Esophagus mucosa (tissue), 1 donor: ENCODE data around the gene KDM1B. TPM values are rescaled to one million over a fixed set of nuclear protein-coding genes. Genes with fewer than 3 reads are reported as not detected.
"Not testable (repeated sequence)": the region's sequence is repeated elsewhere in the genome, so short reads cannot be mapped to it uniquely, and the experiment has no call there.

Experiments
- ATAC-seq: fragments of 200-7000 bp; cut with Tn5 transposase; one replicate; pipeline ENCODE4 v1.9.1; 2020
- total RNA-seq: library from RNA; stranded (reverse); gene quantifications from one replicate; pipeline ENCODE4 v1.2.4, GENCODE V29; 2023
- donor health status: DM: yes; HTN: yes; CAD: no.

Gene KDM1B
- total RNA-seq, 1 donor from 2014 or later: 20.8 TPM

DNA sequence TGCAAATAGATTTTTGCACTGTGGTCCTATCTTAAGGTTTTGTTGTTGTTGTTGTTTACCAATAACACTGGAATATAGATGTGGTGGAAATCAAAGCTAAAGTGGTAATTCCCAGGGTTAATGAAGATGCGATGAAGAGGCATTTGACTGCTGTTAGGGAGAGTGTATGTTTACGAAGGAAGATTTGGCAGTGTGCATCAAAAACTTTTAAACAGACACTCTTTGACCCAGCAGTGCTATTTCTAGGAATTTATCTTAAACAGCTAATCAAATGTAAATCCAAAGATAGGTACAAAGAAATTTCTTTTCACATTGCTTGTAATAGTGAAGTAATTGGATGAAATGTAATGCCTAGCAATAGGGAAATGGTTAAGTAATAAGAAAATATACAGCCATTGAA, 34.0 kb downstream of the KDM1B start:
- ATAC-seq: no peak

DNA sequence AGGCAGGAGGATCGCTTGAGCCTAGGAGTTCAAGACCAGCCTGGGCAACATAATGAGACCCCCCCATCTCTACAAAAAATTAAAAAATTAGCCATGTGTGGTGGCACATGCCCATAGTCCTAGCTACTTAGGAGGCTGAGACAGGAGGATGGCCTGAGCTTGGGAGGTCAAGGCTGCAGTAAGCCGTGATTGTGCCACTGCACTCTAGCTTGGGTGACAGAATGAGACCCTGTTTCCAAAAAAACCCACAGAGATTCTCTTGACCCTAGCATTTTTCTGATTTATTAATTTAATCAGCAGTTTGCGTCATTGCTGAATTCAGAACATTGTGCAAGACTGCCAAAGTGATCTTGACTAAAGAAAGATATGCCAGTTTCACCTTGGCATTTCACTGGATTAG, 36.8 kb downstream of the KDM1B start:
- ATAC-seq: no peak

DNA sequence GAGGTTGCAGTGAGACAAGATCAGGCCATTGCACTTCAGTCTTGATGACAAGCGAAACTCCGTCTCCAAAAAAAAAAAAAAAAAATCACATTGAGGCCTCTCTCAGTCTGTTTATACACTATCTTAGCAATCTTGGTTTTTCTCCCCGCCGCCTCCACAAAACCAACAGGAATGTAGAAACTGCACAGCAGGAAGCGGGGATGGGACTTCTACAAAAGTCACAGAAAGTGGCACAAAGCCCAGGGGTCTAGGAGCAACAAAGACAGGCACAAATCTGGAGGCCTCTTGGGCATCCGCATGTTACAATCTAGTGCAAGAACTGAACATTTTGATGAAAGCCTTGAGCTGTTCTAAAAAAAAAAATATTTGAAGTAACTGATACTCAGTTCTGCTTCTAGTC, 48.6 kb downstream of the KDM1B start:
- ATAC-seq: no peak

DNA sequence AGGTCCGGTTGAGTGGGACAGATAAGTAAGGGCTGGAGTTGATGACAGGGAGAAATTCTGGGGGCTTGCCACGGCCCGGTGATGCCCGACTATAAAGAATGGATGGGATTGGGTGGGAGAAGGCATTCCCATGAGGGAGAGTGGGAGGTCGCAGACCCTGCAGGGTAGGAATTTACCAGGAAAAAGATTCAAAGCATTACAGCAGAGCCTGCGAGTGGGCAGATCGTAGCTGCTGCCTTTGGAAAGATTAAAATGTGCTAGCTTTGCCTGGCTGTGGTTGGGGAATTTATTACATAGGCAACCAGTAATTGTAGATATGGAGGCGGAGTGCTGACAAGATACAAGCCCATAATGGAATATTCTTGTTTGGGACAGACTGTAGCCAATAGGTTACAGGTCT, 49.5 kb downstream of the KDM1B start:
- ATAC-seq: no peak

DNA sequence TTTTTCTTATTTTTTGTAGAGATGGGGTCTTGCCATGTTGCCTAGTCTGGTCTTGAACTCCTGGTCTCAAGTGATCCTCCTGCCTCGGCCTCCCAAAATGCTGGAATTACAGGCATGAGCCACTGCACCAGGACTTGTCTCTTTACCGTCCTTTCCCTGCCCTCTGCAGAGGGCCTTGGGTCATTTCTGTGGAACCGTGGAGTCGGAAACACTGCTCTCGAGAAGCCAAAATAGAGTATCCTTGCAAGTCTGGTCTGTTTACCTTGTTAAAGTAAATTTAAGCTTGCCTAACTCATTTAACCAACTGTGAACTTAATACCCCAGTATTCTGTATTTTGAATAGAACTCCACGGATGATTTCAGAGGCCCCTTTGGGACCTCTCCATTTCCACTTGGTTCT, 51.4 kb downstream of the KDM1B start:
- no peak for ATAC-seq

DNA sequence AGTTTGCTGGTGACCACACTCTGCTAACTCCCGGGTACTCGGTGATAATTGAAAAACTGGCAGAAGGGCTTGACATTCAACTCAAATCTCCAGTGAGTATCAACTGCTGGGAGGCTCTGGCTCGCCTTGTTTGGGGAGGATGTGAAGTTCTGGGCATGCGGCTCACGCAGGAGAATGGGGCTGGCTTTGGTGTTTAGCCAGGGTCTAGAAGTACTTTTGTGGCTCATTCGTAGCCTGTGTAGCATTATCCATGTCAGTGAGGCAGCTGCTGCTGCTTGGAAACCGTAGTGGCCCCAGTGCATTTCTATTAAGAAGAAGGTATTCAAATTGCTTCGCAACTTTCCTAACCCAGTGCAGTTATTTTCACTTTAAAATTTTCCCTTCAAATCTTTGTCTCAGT, 52.2 kb downstream of the KDM1B start:
- ATAC-seq: no peak

DNA sequence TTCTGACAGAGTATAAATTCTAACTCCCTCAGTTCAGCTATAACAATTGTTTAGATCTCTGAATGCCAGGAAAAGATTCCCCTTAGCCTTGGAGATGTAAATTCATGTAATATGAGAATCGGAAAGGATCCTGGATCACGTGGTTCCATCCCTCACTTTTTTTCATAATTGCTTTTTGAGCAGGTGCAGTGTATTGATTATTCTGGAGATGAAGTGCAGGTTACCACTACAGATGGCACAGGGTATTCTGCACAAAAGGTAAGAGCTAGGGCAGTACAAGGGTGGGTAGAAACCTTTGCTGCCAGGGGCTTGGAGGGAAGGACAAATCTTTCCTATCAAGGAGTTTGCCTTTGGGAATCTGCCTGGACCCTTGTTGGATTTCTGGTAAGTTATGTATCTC, 52.7 kb downstream of the KDM1B start:
- no peak for ATAC-seq

DNA sequence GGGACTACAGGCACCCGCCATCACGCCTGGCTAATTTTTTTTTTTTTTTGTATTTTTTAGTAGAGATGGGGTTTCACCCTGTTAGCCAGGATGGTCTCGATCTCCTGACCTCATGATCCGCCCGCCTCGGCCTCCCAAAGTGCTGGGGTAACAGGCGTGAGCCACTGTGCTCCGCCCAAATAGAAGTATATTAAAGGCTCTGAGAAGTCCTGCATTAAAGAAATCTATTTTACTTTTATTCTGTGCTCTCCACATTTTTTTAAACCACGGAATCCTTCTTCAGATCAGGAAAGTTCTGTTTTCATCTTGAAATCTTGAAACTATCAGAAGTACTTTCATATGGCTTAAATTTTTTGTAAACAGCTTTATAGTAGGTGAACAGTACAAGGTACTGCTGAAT, 53.6 kb downstream of the KDM1B start:
- not testable (repeated sequence) for ATAC-seq

DNA sequence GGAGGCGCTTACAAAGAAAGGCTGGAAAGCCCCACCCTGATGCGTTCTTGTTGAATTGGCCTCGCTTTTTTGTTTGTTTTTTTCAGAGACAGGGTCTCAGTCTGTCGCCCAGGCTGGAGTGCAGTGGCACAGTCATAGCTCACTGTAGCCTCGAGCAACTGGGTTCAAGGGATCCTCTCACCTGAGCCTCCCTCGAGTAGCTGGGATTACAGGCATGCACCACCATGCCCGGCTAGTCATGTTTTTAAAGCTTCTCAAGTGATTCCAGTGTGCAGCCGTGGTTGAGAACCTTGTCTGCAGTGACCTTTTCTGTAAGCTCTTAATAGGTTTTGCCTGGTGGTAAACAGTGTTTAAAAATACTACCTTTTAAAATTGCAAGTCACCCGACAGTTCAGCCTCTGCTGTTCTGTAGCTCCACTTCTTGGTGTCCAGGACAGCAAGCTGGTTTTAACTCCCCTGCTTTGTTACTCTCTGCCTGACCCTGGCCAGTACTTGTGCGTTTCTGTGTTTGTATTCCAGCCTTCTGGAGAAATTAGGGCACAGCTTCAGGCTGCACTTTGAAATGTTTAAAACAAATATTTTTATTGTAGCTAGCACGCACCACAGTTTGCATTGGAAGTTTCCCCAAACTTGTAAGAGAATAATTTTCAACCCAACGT, 54.4 kb downstream of the KDM1B start:
- ATAC-seq: no peak

DNA sequence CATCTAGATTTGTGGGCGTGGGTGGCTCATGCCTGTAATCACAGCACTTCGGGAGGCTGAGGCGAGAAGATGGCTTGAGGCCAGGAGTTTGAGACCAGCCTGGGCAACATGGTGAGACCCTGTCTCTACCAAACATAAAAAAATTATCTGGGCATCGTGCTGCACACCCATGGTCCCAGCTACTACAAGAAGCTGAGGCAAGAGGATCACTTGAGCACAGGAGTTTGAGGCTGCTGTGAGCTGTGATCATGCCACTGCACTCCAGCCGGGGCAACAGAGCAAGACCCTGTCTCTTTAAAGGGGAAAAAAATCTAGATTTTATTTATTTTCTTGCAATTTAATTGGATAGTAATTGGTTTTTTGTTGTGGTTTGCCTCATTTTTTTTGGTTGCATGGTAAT, 55.5 kb downstream of the KDM1B start:
- ATAC-seq: no peak

DNA sequence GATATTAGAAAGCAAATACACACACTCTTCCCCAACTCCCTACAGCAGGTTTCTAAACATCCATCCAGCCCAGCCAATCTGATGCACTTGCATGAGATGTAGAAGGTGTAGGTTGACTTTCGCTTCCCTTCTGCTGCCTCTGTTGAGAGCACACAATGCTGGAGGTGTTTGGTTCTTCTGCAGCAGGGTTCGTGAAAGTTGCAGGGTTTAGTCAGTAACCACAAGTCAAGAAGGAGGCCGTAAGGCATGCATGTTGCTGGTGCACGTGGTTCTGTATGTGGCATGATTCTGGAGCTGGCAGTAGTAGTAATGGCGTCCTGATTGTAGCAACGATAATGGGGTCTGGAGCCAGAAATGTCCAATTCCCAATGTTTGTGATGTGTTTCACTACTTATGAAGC, 56.1 kb downstream of the KDM1B start:
- ATAC-seq: no peak

DNA sequence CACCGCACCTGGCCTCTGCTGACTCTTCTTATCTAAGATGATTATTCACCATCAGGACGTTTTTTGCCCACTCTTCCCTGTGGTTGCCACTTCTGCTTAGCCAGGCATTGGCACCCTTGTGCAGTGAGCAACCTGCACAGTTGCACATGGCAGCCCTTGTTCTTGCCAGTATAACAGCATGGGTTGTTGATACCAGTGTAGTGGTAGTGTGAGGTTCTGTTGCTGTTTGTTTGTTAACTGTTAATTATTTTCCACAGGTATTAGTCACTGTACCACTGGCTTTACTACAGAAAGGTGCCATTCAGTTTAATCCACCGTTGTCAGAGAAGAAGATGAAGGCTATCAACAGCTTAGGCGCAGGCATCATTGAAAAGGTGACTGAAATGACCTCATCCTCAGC, 57.0 kb downstream of the KDM1B start:
- ATAC-seq: no peak

DNA sequence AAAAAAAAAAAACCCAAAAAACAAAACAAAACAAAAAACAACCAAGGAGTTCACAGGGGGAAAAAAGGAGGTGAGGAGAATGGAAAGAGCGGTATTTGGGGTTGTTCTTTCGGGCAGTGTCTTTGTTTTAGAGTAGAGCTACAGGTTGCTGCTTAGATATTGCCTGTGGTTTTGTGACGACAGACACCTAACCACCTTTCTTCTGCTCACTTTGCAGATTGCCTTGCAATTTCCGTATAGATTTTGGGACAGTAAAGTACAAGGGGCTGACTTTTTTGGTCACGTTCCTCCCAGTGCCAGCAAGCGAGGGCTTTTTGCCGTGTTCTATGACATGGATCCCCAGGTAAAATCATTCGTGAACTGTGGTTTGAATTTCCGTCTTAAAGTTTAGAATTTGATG, 58.2 kb downstream of the KDM1B start:
- ATAC-seq: no peak

DNA sequence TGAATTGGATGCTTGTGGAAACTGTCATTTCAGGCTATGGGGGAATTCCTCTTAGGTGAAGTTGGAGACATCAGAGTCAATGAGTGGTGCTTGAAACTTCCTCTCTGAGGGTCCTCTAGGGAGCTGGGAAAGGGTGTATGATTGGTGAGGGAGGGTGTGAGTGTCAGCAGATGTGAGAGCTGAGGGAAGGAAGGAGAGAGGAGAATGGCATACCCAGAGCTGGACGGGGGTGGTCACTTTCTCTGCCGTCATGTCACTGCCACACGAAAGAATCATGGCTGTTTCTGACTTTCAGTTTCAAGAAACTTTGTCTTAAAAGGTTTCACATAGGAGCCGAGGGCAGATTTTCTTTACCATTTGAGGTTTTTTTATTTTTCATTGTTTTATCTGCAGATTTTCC, 58.8 kb downstream of the KDM1B start:
- ATAC-seq: no peak

DNA sequence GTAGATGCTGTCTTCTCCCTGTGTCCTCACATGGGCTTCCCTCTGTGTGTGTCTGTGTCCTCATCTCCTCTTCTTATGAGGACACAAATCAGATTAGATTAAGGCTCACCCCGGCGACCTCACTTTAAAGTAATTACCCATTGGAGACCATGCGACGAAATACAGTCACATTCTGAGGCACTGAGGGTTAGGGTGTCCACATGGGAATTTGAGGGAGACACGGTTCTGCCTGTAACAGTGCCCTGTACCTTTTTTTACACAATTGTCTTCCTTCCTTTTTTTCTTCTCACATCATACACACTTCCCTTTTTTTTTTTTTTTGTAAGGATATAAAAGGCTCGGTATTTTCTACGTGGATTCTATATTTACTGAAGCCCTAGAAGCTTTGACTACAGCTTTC, 60.2 kb downstream of the KDM1B start:
- ATAC-seq: no peak

DNA sequence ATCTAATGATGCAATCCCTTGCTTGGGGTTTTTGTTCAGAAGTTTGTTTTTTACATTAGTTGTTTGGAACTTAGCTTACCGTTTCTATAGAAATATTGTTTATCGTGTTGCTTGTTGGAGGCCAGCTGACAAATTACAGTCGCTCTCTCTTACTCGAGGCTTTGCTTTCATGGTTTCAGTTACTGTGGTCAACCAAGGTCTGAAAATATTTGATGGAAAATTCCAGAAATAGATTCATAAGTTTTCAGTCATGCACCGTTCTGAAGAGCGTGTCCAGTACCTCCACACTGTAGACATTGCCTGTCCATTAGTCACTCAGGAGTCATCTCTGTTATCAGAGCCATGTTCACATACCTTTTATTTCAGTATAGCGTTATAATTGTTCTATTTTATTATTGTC, 61.2 kb downstream of the KDM1B start:
- ATAC-seq: no peak

DNA sequence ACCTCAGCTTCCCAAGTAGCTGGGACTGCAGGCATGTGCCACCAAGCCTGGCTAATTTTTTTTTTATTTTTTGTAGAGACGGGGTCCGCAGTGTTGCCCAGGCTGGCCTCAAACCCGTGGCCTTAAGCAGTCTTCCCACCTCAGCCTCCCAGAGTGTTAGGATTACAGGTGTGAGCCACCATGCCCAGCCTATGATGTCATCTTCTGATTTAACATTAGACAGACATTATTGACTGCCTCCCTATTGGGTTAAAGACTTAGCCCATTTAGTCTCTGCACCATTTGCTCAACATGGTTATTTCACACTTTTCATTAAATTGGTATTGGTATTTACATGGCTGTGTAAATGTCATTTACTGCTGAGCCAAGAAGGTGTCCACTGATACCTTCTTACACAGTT, 63.0 kb downstream of the KDM1B start:
- no peak for ATAC-seq

DNA sequence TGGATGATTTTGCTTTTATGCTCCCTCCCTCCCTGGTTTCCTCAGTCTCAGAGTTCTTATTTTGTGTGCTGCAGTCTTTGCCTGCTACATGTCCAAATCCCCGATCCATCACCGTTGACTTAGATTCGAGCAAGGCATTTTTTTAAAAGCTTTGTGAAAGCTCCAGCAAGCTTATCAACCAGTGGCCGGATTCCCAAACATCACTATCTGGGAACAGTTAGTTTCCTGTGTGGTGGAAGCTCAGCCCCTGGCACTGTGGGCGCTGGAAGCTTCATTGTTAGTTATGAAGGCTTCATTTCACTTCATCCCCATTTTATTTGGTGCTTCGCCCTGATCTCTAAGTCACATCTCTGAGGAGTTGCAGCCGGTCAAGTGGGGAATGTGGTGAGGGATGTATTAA, 64.4 kb downstream of the KDM1B start:
- no peak for ATAC-seq

DNA sequence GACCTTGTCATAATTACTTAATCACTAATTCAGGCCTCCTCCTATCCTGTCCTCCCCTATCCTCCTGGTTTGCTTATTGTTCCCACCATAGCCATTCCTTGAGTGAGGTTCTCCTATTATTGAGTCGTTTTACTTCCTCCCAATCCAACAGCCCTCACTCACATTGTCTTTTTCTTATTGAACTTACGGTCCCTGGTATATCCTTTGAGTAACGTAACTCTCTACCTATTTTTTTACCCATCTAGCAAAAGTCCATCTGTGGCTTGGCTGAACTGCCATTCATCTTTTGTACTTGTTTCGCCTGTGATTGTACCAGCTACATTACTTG, 66.0 kb downstream of the KDM1B start:
- ATAC-seq: no peak

DNA sequence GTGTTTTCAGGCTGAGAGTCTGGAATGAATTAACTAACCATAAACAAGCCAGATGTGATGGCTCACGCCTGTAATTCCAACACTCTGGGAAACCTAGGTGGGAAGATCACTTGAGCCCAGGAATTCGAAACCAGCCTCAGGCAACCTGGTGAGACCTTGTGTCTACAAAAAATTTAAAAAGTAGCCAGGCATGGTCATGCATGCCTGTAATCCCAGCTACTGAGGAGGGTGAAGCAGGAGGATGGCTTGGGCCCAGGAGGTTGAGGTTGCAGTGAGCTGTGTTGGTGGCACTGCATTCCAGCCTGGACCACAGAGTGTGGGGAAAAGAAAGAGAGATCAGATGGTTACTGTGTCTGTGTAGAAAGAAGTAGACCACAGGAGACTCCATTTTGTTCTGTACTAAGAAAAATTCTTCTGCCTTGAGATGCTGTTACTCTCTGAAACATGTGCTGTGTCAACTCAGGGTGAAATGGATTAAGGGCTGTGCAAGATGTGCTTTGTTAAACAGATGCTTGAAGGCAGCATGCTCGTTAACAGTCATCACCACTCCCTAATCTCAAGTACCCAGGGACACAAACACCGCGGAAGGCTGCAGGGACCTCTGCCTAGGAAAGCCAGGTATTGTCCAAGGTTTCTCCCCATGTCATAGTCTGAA, 71.4 kb downstream of the KDM1B start:
- not testable (repeated sequence) for ATAC-seq

DNA sequence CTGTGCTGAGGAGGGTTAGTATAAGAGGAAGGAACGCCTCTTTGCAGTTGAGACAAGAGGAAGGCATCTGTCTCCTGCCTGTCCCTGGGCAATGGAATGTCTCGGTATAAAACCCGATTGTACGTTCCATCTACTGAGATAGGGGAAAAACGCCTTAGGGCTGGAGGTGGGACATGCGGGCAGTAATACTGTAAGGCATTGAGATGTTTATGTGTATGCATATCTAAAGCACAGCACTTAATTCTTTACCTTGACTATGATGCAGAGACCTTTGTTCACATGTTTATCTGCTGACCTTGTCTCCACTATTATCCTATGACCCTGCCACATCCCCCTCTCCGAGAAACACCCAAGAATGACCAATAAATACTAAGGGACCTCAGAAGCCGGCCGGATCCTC, 71.9 kb downstream of the KDM1B start:
- ATAC-seq: not testable (repeated sequence)

DNA sequence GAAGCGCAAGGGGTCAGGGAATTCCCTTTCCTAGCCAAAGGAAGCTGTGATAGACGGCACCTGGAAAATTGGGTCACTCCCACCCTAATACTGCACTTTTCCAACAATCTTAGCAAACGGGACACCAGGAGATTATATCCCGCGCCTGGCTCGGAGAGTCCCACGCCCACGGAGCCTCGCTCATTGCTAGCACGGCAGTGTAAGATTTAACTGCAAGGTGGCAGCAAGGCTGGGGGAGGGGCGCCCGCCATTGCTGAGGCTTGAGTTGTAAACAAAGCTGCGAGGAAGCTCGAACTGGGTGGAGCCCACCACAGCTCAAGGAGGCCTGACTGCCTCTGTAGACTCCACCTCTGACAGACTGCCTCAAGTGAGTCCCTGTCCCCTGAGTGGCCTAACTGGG, 73.4 kb downstream of the KDM1B start:
- ATAC-seq: not testable (repeated sequence)

DNA sequence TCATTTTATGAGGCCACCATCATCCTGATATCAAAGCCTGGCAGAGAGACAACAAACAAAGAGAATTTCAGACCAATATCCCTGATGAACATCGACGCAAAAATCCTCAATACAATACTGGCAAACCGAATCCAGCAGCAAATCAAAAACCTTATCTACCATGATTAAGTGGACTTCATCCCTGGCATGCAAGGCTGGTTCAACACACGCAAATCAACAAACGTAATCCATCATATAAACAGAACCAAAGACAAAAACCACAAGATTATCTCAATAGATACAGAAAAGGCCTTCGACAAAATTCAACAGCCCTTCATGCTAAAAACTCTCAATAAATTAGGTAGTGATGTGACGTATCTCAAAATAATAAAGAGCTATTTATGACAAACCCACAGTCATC, 76.6 kb downstream of the KDM1B start:
- ATAC-seq: not testable (repeated sequence)

DNA sequence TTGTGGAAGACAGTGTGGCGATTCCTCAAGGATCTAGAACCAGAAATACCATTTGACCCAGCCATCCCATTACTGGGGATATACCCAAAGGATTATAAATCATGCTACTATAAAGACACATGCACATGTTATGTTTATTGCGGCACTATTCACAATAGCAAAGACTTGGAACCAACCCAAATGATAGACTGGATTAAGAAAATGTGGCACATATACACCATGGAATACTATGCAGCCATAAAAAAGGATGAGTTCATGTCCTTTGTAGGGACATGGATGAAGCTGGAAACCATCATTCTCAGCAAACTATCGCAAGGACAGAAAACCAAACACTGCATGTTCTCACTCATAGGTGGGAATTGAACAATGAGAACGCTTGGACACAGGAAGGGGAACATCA, 78.5 kb downstream of the KDM1B start:
- not testable (repeated sequence) for ATAC-seq

DNA sequence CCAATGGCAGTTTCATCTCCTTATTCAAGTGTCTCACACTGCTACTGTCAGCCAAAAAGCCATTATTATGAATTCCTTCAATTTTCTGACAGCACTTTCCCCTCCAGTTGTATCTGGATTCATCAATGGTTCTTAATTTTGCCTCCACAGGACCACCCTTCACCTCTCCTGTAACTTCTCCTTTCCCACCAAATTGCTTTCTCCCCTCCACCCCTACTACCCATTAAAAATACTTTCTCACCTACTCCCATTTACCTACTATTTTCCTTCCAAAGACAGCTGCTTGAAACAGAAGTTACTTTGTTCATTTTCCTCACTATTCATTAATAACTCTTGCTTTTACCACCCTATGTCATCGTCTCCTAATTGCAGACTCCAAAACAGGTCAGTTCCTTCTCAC, 79.3 kb downstream of the KDM1B start:
- no peak for ATAC-seq
